HG03432 (cell line): Measurements from ENCODE around the gene HOXC10.

Experiments used
- ATAC-seq: cut with Tn5 transposase; IDR thresholded peaks from one replicate; pipeline ENCODE4 v1.9.1; 2021; ENCODE audit warnings: mild to moderate bottlenecking, moderate library complexity; ENCODE audit not compliant: unreplicated experiment

Gene HOXC10

DNA sequence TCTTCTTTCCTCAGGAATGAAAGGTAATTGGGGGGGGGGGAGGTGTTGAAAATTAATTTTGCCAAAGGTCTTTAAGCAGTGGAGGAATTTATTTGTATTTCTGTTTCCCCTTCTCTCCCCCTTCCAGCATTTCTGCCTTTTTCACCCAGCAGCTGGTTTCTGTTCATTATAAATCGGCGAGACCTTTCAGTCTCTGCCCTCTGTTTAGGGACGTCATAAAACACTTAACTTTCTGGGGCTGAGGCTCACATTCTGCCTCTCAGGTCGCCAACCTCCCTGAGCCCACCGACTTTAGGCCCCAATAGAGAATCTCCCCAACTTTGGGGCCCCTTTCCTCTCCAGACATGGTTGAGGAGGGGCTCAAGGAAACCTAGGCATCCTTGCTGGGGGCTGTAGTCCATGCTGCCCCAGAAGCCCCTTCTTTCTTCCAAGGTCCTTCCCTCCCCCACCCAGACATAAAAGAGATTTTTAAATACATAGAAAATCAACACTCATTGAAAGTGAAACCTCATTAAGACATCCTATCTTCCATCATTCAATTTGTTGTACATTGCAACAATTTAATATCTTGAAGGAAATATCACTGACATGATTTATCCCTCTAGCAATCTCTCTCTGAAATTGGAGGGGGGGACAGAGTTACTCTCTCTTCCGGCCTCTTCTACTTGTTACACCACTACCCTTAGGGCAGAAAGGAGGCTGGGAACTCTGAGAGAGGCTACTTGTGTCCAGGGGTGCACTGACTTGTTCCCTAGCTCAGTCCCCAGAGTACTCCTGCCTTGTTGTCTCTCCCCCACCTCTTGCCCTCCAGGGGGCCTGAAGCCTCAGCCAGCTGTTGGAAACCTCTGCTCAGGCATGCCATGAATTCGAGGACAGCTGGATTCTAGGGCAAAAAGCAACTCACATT is 40.8 kb downstream of the HOXC10 start:
- ATAC-seq: no peak

DNA sequence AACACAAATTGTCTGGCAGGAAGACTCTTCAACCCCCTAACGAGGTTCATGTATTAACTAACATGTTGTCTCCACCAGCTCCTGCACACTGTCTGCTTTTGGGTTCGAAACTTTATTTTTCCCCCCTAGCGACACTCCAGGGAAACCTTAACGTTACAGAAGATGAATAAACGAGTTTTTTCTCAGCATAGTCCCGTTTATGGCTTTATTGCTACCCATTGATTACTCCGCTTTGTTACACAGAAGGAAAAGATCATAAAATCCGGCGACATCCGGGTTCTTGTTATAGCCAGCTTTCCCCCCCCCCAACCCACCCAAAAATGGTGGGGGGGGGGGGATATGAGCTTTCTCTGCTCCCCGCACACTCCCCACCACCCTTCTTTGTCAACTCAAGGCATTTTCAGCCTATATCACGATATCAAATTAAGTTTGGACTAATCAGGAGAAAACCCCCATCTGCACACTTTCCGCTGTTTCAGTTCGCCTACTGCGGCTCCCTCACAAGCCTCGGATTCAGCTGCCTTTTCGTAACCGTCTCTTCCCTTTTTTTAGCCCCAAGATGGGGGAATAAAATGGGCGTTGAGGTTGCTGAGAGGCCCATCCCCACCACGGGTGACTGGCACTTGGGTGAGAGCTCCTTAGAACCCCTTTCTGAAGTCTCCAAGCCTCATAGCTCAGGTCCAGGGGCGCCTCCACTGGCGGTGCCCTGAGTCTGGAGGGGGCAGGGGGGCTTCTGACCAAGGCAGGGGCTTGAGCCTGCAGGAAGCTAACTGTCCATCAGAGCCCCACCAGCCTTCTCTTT is 41.9 kb downstream of the HOXC10 start:
- ATAC-seq: no peak

DNA sequence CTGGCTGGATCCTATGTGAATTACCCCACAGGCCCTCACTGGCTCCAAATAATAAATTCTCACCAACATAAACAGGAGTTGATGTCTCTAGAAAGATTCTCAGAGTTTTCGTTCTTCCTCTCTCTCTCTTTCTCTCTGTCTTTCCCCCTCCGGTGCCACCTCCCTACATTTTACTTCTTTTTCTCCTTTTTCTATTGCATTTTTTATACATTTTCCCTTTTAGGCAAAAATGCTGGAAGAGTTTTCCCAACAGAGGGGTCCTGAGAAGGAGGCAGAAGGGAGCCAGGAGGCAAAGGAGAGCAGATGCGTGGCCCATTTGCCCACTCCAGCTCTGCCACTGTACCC is 42.5 kb downstream of the HOXC10 start:
- no peak for ATAC-seq

GRCh38 chr12:54028314-54029201 is 43.6 kb downstream of the HOXC10 start, which contains the start of gene HOXC6:
Gene HOXC6 (plus strand): TSS chr12:54028440. CDS start chr12:54028522, 82 bp downstream.
- no peak for ATAC-seq

- no peak for ATAC-seq
Measured at GRCh38 chr12:54029529-54030441, 44.8 kb downstream of the HOXC10 start.

GRCh38 chr12:54030442-54030801 is 45.5 kb downstream of the HOXC10 start:
- ATAC-seq: no peak

DNA sequence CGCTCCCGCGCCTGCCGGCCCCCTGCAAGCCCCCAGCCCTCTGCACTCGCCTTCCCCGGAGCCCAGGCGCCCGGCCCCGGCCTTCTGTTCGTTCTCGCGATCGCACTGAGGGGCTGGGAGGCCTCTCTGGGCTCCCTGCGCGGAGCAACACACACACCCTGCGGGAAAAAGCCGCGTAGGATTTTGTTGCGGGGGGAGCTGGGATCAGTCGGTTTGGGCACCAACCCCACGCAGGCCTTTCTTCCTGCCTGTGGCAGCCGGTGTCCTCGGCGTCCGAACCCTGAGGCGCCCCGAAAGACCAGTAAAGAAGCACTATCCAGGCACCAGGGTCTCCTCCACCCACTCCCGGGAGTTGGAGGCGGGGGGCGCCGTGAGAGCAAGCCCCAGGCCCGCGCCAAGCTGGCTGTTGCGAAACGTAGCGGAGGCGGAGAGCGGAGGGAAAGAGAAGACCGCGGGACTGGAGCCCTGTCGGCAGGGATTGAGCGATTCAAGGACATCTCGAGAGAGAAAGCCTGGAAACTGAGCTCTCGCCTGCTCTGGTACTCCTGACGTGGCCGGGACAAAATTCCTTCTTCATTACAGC is 46.0 kb downstream of the HOXC10 start:
- no peak for ATAC-seq

DNA sequence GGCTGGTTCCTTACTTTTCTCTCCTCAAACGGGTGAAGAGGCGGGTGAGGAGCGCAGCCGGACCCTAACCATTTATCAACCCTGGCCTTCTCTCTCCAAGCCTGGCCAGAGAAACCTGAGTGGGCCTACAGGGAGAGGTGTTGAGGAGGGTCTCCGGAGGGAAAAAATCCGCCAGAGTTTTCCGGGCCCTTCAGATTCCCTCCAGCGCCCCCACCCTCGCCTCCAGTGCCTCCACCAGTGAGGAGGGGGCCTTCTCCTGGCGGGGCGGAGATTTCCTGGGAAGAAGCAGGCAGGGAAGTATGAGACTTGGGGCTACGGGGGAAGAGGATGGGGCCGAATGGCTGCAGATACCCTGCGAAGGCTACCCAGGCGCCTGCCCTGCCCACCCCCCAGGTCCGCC is 46.5 kb downstream of the HOXC10 start:
- no peak for ATAC-seq

DNA sequence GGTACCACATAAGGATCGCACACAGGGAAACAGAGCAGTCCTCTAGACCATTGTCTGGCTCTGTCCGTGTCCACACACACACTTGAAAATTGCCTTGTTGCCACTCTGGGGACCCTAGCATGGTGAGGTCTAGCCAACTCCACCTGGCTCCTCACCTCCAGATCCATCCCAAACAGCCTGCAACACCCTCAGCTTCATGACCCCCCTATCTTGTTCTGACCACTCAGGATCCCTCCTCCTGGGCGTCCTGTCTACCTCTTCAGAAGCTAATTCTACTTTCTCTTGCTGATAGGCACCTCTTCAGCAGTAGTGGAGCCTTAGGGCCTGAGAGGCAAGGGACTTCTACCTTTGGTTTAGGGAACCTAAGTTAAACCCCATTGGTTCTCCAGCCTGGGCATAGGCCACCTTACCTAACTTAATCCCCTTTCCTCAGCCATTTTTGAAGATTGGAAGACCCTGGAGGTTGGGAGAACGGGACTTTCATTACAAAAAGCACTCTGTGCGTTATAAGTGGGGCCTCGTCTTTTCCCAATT is 47.2 kb downstream of the HOXC10 start:
- no peak for ATAC-seq

GRCh38 chr12:54032627-54033100 is 47.7 kb downstream of the HOXC10 start, which contains the start of gene HOXC5:
Gene HOXC5 (plus strand): TSS chr12:54033050. CDS start chr12:54033123, 73 bp downstream.
- ATAC-seq: no peak

DNA sequence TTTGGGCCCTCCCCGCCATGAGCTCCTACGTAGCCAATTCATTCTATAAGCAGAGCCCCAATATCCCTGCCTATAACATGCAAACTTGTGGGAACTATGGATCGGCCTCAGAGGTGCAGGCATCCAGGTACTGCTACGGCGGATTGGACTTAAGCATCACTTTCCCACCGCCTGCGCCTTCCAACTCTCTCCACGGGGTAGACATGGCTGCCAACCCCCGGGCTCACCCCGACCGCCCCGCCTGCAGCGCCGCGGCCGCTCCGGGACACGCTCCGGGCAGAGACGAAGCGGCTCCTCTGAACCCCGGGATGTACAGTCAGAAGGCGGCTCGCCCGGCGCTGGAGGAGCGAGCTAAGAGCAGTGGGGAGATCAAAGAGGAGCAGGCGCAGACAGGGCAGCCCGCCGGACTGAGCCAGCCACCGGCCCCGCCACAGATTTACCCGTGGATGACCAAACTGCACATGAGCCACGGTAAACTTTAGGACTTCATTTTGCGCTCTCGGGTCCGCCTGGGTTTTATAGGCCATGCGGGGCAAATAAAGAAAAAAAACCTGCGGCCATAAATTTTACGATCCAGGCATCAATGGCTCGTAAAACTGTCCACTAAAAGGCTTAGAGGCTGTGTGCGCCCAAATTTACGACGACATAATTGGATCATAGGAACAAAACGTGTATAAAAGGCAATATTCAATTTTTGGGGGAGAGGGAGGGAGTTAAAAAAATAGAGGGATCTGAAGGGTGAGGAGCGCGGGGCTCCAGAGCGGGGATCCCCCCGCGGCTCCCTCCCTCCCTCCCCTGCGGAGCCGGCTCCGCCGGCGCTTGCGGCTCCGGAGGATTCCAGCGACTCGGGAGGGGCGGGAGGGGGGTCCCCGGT is 48.4 kb downstream of the HOXC10 start:
- ATAC-seq: no peak

DNA sequence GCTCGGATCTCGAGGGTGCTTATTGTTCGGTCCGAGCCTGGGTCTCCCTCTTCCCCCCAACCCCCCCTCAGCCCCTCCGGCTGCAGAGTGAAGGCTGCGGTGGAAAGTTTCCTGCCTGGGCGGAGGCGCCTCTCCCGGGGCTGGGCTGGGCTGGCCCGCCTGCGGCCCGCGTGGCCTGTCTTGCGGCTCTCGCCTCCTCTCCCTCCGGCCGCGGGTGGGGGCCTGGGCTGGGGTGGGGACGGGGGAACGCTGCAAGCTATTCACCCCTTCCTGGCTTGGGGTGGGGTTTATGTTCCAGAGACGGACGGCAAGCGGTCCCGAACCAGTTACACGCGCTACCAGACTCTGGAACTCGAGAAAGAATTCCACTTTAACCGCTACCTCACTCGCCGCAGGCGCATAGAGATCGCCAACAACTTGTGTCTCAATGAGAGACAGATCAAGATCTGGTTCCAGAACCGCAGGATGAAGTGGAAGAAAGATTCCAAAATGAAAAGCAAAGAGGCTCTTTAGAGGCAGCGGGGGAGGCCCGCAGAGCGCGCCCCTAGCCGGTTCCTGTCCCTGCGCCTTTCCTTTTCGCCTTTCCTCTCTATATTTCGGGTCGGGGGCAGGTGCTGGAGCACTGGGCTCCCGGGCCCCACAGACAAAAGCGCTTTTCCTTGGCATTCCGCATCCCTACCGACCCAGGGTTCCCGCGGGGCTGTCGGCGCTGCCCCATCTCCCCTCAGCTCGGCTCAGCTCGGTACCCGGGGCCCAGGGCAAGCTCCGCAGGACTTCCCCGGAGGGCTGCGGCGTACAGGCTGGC is 49.2 kb downstream of the HOXC10 start:
- ATAC-seq: no peak

DNA sequence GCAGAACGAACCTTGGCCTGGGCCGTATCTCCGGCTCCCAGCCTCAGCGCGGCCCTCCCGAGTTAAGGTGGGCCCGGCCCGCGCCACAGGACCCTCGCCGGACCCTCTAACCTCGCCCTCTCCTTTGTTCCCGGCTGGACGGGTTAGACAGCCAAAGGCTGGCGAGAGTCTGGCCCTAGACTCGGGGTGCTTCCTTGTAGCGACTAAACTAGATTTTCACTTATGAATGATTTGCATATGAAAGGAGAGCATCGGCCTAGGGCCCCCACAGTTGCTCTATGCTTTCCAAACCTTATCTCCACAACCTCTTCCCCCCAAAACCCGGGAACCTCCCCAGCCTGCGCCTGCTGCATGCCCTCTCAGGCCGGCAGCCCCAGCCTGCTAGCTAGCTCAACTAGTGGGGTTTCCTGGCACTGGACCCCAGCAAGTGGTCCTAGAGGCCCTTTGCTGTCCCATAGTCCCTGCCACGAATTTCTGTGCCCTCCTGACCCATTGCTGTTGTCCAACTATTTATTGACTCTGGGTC is 49.9 kb downstream of the HOXC10 start:
- no peak for ATAC-seq

DNA sequence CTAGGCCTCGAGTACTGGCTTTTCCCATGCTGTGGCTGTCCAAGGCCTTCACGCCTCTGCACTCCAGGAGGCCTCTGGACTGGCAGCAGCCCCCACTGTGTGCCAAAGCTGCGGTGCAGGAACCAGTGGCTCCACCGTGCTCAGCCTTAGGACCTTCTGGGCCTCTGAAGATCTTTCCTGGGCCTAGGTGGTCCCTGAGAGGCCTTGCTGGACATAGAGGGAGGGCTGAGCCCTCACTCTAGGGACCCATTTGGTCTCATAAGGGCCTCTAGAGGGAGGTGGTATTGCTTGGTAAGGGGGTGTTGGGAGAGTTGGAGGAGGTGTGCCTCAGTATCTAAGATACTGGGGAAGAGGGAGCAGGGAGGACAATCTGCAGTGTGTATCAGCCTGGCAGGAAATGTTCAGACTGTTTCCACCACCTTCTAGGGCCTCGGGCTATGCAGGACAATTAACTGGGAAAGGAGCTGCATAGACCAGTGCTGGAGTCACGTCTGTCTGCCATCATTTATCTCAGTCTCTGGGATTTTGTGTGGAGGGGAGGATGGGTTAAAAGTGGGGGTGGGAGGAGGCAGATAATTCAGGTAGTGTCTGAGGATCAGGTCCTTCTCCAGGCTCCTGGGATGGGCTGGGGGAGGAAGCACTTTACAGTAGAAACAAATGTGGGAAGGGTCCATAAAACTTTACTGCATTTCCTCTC is 50.8 kb downstream of the HOXC10 start:
- ATAC-seq: no peak

DNA sequence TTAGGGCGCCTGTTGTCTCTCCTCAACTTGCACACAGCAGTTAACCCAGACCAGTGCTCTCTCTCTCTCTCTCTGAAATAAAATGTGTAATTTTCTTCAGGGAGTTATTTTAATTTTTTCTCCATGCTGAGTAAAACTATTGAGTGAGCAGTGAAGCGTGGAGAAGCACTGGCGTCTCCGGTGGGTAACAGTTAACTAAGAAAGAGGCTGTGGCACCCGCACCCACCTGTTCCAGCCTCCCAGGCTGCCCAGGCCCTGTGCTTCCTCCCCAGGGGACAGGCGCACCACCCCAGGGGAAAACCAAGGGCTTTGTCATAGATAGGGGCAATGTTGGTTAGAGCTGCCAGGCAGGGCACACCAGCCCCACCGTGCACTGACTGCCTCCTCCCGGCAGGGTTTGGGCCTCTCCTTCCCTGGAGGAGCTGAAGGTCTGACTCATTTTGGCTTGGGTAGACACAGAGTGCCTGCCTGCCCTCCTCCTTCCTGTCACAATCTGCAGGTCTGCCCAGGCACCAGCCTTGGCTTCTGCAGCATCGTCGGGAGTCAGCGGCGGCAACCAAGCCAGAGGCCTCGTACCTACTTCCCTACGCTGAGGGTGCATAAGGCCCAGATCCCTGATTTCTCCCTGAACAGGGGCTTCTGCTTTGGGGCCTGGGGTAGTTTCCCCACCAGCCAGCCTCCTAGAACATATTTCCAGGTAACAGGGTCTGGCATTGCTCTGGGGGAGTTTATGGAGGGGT is 51.8 kb downstream of the HOXC10 start:
- peak; percentile 71 for ATAC-seq
